HEK293 (cell line): ENCODE data around the gene ARRDC2.

Experiments
- GLIS2 ChIP-seq: fragments of 450-650 bp; formaldehyde crosslinking; IDR thresholded peaks from 2 replicates; pipeline ENCODE4 v1.5.1; 2016; ENCODE audit warnings: missing biosample characterization, missing genetic modification characterization
- KLF7 ChIP-seq: fragments of 450-650 bp; formaldehyde crosslinking; IDR thresholded peaks from 2 replicates; pipeline ENCODE4 v1.5.1; 2016; ENCODE audit warnings: missing biosample characterization, missing genetic modification characterization, borderline replicate concordance
- MEIS1 ChIP-seq: sonication (generic); formaldehyde crosslinking; IDR thresholded peaks from 2 replicates; pipeline ENCODE4 v1.8.1; 2022; ENCODE audit warnings: missing genetic modification reagents, mild to moderate bottlenecking, borderline replicate concordance
- SETDB1 ChIP-seq: IDR thresholded peaks from one replicate; pipeline ENCODE4 v1.6.1; 2017; ENCODE audit warnings: mild to moderate bottlenecking, low read length, moderate library complexity, mixed read lengths; ENCODE audit not compliant: insufficient read length
- ZFP69B ChIP-seq: fragments of 450-650 bp; formaldehyde crosslinking; IDR thresholded peaks from 2 replicates; pipeline ENCODE4 v1.5.1; 2016; ENCODE audit warnings: missing biosample characterization, missing genetic modification characterization
- ZNF132 ChIP-seq: fragments of 450-650 bp; formaldehyde crosslinking; IDR thresholded peaks from 2 replicates; pipeline ENCODE4 v1.5.1; 2017; ENCODE audit warnings: missing biosample characterization, missing genetic modification characterization, borderline replicate concordance
- ZNF140 ChIP-seq: fragments of 450-650 bp; formaldehyde crosslinking; IDR thresholded peaks from 2 replicates; pipeline ENCODE4 v1.5.1; 2016; ENCODE audit warnings: missing biosample characterization, missing genetic modification characterization
- ZNF146 ChIP-seq: fragments of 450-650 bp; formaldehyde crosslinking; IDR thresholded peaks from 2 replicates; pipeline ENCODE4 v1.5.1; 2016; ENCODE audit warnings: missing biosample characterization, missing genetic modification characterization
- ZNF221 ChIP-seq: fragments of 450-650 bp; formaldehyde crosslinking; IDR thresholded peaks from 2 replicates; pipeline ENCODE4 v1.5.1; 2017; ENCODE audit warnings: missing biosample characterization, missing genetic modification characterization, borderline replicate concordance
- ZNF23 ChIP-seq: fragments of 450-650 bp; formaldehyde crosslinking; IDR thresholded peaks from 2 replicates; pipeline ENCODE4 v1.5.1; 2016; ENCODE audit warnings: missing biosample characterization, missing genetic modification characterization, borderline replicate concordance
- ZNF544 ChIP-seq: fragments of 450-650 bp; formaldehyde crosslinking; IDR thresholded peaks from 2 replicates; pipeline ENCODE4 v1.5.0; 2017; ENCODE audit warnings: missing biosample characterization, missing genetic modification characterization
- ZNF558 ChIP-seq: fragments of 450-650 bp; formaldehyde crosslinking; IDR thresholded peaks from 2 replicates; pipeline ENCODE4 v1.5.1; 2016; ENCODE audit warnings: missing biosample characterization, missing genetic modification characterization
- ZNF596 ChIP-seq: fragments of 450-650 bp; IDR thresholded peaks from 2 replicates; pipeline ENCODE4 v1.5.0; 2018; ENCODE audit warnings: missing biosample characterization, mild to moderate bottlenecking, missing genetic modification characterization, moderate library complexity
- ZNF629 ChIP-seq: fragments of 450-650 bp; formaldehyde crosslinking; IDR thresholded peaks from 2 replicates; pipeline ENCODE4 v1.5.1; 2017; ENCODE audit warnings: missing biosample characterization, missing genetic modification characterization
- TF ChIP-seq, protein P1 (sequence below): IDR thresholded peaks from 2 replicates; pipeline ENCODE4 v1.6.1; 2011; ENCODE audit warnings: mild to moderate bottlenecking, low read depth, low read length, borderline replicate concordance
- TF ChIP-seq, protein P2 (sequence below): fragments of 450-650 bp; formaldehyde crosslinking; IDR thresholded peaks from 2 replicates; pipeline ENCODE4 v1.5.1; 2016; ENCODE audit warnings: missing biosample characterization, missing genetic modification characterization
- TF ChIP-seq, protein P3 (sequence below): fragments of 450-650 bp; formaldehyde crosslinking; IDR thresholded peaks from 2 replicates; pipeline ENCODE4 v1.5.1; 2017; ENCODE audit warnings: missing biosample characterization, mild to moderate bottlenecking, missing genetic modification characterization, moderate library complexity
- TF ChIP-seq, protein P4 (sequence below): fragments of 450-650 bp; formaldehyde crosslinking; IDR thresholded peaks from 2 replicates; pipeline ENCODE4; 2016; ENCODE audit warnings: missing biosample characterization, missing genetic modification characterization
- TF ChIP-seq, protein P5 (sequence below): fragments of 450-650 bp; formaldehyde crosslinking; IDR thresholded peaks from 2 replicates; pipeline ENCODE4 v1.5.1; 2016; ENCODE audit warnings: missing biosample characterization, missing genetic modification characterization
- TF ChIP-seq, protein P6 (sequence below): fragments of 450-650 bp; formaldehyde crosslinking; IDR thresholded peaks from 2 replicates; pipeline ENCODE4 v1.5.1; 2016; ENCODE audit warnings: missing biosample characterization, missing genetic modification characterization
- TF ChIP-seq, protein P7 (sequence below): fragments of 450-650 bp; formaldehyde crosslinking; conservative IDR thresholded peaks from 2 replicates; pipeline ENCODE4 v1.5.1; 2016; ENCODE audit warnings: low read depth, missing biosample characterization, missing genetic modification characterization
- TF ChIP-seq, protein P8 (sequence below): fragments of 450-650 bp; formaldehyde crosslinking; IDR thresholded peaks from 2 replicates; pipeline ENCODE4 v1.5.1; 2017; ENCODE audit warnings: missing biosample characterization, missing genetic modification characterization
- TF ChIP-seq, protein P9 (sequence below): fragments of 450-650 bp; IDR thresholded peaks from 2 replicates; pipeline ENCODE4 v1.5.1; 2018; ENCODE audit warnings: missing biosample characterization, missing genetic modification characterization

The ARRDC2 gene

DNA sequence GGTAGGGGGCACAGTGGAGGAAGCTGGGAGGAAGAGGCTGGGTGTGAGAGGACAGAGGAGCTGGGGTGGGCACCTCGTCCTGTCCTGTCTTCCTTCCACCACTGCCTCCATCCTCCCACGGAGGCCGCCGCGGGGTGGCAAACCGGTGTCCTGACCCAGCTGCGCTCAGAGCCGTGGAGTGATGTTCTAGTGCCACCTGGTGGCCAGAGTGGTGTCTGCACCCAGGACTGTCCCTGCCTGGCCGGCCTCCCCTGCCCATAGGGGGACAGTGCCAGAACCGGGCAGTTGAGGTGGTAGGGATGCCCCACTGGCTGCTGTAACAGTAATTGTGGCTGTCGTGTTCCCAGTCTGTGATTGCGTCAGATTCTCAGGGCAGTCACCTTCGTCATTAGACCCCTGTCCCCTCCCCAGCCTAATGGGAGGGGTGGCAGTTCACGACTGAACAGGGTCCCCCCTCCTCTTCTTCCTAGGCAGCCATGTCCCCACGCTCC is 11.1 kb upstream of the ARRDC2 start (continued):
- no peak for TF ChIP-seq MEIS1 (CRISPR knock-in tag)
- peak; percentile 99 for TF ChIP-seq GLIS2 (tag by site-specific recombination)
- TF ChIP-seq ZNF140 (tag by site-specific recombination), result no peak
- no peak for TF ChIP-seq ZNF132
- TF ChIP-seq ZNF596, result no peak
- TF ChIP-seq, protein P1, sequence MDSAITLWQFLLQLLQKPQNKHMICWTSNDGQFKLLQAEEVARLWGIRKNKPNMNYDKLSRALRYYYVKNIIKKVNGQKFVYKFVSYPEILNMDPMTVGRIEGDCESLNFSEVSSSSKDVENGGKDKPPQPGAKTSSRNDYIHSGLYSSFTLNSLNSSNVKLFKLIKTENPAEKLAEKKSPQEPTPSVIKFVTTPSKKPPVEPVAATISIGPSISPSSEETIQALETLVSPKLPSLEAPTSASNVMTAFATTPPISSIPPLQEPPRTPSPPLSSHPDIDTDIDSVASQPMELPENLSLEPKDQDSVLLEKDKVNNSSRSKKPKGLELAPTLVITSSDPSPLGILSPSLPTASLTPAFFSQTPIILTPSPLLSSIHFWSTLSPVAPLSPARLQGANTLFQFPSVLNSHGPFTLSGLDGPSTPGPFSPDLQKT, result no peak
- TF ChIP-seq, protein P2, sequence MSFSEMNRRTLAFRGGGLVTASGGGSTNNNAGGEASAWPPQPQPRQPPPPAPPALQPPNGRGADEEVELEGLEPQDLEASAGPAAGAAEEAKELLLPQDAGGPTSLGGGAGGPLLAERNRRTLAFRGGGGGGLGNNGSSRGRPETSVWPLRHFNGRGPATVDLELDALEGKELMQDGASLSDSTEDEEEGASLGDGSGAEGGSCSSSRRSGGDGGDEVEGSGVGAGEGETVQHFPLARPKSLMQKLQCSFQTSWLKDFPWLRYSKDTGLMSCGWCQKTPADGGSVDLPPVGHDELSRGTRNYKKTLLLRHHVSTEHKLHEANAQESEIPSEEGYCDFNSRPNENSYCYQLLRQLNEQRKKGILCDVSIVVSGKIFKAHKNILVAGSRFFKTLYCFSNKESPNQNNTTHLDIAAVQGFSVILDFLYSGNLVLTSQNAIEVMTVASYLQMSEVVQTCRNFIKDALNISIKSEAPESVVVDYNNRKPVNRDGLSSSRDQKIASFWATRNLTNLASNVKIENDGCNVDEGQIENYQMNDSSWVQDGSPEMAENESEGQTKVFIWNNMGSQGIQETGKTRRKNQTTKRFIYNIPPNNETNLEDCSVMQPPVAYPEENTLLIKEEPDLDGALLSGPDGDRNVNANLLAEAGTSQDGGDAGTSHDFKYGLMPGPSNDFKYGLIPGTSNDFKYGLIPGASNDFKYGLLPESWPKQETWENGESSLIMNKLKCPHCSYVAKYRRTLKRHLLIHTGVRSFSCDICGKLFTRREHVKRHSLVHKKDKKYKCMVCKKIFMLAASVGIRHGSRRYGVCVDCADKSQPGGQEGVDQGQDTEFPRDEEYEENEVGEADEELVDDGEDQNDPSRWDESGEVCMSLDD (tag by site-specific recombination), result 0 out of 2 replicates have a peak, but pooled peaks have one; percentile 37
- TF ChIP-seq, protein P3, sequence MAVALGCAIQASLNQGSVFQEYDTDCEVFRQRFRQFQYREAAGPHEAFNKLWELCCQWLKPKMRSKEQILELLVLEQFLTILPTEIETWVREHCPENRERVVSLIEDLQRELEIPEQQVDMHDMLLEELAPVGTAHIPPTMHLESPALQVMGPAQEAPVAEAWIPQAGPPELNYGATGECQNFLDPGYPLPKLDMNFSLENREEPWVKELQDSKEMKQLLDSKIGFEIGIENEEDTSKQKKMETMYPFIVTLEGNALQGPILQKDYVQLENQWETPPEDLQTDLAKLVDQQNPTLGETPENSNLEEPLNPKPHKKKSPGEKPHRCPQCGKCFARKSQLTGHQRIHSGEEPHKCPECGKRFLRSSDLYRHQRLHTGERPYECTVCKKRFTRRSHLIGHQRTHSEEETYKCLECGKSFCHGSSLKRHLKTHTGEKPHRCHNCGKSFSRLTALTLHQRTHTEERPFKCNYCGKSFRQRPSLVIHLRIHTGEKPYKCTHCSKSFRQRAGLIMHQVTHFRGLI (tag by site-specific recombination), result no peak
- TF ChIP-seq, protein P4, sequence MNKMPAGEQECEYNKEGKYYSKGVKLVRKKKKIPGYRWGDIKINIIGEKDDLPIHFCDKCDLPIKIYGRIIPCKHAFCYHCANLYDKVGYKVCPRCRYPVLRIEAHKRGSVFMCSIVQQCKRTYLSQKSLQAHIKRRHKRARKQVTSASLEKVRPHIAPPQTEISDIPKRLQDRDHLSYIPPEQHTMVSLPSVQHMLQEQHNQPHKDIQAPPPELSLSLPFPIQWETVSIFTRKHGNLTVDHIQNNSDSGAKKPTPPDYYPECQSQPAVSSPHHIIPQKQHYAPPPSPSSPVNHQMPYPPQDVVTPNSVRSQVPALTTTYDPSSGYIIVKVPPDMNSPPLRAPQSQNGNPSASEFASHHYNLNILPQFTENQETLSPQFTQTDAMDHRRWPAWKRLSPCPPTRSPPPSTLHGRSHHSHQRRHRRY (tag by site-specific recombination), result no peak
- TF ChIP-seq, protein P5, sequence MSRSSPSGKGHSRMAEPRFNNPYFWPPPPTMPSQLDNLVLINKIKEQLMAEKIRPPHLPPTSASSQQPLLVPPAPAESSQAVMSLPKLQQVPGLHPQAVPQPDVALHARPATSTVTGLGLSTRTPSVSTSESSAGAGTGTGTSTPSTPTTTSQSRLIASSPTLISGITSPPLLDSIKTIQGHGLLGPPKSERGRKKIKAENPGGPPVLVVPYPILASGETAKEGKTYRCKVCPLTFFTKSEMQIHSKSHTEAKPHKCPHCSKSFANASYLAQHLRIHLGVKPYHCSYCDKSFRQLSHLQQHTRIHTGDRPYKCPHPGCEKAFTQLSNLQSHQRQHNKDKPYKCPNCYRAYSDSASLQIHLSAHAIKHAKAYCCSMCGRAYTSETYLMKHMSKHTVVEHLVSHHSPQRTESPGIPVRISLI (tag by site-specific recombination), result no peak
- TF ChIP-seq, protein P6, sequence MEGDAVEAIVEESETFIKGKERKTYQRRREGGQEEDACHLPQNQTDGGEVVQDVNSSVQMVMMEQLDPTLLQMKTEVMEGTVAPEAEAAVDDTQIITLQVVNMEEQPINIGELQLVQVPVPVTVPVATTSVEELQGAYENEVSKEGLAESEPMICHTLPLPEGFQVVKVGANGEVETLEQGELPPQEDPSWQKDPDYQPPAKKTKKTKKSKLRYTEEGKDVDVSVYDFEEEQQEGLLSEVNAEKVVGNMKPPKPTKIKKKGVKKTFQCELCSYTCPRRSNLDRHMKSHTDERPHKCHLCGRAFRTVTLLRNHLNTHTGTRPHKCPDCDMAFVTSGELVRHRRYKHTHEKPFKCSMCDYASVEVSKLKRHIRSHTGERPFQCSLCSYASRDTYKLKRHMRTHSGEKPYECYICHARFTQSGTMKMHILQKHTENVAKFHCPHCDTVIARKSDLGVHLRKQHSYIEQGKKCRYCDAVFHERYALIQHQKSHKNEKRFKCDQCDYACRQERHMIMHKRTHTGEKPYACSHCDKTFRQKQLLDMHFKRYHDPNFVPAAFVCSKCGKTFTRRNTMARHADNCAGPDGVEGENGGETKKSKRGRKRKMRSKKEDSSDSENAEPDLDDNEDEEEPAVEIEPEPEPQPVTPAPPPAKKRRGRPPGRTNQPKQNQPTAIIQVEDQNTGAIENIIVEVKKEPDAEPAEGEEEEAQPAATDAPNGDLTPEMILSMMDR (tag by site-specific recombination), result peak; percentile 99
- no peak for TF ChIP-seq ZNF558 (tag by site-specific recombination)
- TF ChIP-seq, protein P7, sequence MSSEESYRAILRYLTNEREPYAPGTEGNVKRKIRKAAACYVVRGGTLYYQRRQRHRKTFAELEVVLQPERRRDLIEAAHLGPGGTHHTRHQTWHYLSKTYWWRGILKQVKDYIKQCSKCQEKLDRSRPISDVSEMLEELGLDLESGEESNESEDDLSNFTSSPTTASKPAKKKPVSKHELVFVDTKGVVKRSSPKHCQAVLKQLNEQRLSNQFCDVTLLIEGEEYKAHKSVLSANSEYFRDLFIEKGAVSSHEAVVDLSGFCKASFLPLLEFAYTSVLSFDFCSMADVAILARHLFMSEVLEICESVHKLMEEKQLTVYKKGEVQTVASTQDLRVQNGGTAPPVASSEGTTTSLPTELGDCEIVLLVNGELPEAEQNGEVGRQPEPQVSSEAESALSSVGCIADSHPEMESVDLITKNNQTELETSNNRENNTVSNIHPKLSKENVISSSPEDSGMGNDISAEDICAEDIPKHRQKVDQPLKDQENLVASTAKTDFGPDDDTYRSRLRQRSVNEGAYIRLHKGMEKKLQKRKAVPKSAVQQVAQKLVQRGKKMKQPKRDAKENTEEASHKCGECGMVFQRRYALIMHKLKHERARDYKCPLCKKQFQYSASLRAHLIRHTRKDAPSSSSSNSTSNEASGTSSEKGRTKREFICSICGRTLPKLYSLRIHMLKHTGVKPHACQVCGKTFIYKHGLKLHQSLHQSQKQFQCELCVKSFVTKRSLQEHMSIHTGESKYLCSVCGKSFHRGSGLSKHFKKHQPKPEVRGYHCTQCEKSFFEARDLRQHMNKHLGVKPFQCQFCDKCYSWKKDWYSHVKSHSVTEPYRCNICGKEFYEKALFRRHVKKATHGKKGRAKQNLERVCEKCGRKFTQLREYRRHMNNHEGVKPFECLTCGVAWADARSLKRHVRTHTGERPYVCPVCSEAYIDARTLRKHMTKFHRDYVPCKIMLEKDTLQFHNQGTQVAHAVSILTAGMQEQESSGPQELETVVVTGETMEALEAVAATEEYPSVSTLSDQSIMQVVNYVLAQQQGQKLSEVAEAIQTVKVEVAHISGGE (tag by site-specific recombination), result no peak
- no peak for TF ChIP-seq ZNF544 (tag by site-specific recombination)
- TF ChIP-seq ZFP69B, result no peak
- TF ChIP-seq SETDB1, result no peak
- no peak; the same call in 1 of the 2 replicates for TF ChIP-seq ZNF146
- no peak for TF ChIP-seq KLF7 (tag by site-specific recombination)
- TF ChIP-seq, protein P8, sequence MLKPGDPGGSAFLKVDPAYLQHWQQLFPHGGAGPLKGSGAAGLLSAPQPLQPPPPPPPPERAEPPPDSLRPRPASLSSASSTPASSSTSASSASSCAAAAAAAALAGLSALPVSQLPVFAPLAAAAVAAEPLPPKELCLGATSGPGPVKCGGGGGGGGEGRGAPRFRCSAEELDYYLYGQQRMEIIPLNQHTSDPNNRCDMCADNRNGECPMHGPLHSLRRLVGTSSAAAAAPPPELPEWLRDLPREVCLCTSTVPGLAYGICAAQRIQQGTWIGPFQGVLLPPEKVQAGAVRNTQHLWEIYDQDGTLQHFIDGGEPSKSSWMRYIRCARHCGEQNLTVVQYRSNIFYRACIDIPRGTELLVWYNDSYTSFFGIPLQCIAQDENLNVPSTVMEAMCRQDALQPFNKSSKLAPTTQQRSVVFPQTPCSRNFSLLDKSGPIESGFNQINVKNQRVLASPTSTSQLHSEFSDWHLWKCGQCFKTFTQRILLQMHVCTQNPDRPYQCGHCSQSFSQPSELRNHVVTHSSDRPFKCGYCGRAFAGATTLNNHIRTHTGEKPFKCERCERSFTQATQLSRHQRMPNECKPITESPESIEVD (tag by site-specific recombination), result no peak
- TF ChIP-seq, protein P9, sequence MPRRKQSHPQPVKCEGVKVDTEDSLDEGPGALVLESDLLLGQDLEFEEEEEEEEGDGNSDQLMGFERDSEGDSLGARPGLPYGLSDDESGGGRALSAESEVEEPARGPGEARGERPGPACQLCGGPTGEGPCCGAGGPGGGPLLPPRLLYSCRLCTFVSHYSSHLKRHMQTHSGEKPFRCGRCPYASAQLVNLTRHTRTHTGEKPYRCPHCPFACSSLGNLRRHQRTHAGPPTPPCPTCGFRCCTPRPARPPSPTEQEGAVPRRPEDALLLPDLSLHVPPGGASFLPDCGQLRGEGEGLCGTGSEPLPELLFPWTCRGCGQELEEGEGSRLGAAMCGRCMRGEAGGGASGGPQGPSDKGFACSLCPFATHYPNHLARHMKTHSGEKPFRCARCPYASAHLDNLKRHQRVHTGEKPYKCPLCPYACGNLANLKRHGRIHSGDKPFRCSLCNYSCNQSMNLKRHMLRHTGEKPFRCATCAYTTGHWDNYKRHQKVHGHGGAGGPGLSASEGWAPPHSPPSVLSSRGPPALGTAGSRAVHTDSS (tag by site-specific recombination), result no peak
- TF ChIP-seq ZNF23 (tag by site-specific recombination), result no peak
- TF ChIP-seq ZNF629 (tag by site-specific recombination), result 0 out of 2 replicates have a peak, but pooled peaks have one; percentile 29
- no peak for TF ChIP-seq ZNF221 (tag by site-specific recombination)
